ENCODE results near the gene ANKRD6.

GRCh38 chr6:89589297-89590025 lies 156.5 kb downstream of the ANKRD6 start:
- TF ChIP-seq CTCF (IDR thresholded peaks at IDR 0.05) = no peak
- no peak for TF ChIP-seq POLR2A (IDR thresholded peaks at IDR 0.05)

Data from vagina (tissue), 2 donors.